ENCODE measurements around the gene SH3RF2.

The SH3RF2 gene

DNA sequence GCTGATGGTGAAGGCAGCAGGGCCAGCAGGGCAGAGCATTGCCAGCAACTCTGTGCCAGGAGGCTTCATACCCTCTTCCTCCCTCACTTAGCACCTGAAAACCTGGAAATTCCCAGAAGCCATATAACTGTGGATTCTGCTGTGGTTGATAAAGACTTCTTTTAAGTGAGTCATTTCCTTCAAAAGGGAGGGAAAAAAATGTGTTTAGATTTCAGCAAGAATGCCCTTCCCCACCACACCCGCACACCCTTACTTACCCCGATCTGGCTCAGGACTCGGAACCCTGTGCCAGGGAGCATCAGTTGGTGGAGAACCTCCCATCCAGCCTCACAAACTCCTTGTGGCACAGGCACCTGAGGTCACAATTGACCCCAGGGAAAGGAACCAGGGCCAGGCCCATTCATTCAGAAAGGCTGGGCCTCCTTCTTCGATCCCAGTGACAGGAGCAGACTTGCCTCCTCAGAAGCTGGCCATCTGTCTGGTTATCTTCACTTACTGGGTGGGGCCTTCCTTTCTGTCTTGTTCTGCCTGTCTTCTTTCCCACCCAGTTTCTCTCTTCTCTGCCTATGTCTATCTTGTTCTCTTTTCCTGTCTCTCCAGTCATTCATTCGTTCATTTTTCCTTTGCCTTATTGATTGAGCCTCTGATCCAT lies 106.4 kb downstream of the SH3RF2 start:
- peak; percentile 65 for DNase-seq (ENCODE audit: low spot score)

DNA sequence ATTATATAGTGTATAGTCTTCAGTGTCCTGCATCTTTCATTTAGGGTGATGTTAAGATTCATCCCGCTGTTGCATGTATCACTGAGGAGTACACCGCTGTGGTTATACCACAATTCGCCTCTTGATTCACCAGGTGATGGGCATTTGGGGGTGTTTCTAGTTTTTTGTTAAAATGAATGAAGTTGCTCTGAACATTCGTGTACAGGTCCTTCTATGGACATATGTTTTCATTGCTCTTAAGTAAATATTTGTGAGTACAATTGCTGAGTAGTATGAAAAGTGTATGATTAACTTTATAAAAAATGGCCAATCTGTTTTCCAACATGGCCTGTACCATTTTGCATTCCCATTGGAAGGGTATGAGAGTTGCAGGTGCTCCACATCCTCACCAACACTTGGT lies 107.3 kb downstream of the SH3RF2 start:
- no peak for DNase-seq (ENCODE audit: low spot score)

DNA sequence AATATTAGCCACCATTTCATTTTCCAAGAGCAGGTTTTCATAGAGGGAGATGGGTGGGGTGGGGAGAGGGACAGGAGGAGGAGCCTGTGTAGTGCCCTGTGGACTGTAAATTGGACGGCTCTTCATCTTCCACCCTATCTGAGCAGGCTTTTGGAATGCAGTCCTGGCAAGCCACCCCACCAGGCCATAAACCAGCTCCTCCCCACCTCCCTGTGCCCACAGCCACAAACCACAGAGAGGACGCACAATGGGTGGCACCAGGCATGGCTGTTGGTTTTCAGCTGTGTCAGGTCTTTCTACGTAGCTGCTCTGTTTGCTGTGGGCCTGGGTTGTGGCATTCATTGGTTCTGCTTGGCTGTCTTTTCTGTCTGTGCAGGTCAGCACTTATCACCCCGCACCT lies 111.0 kb downstream of the SH3RF2 start:
- DNase-seq (ENCODE audit: low spot score), result peak; percentile 18

DNA sequence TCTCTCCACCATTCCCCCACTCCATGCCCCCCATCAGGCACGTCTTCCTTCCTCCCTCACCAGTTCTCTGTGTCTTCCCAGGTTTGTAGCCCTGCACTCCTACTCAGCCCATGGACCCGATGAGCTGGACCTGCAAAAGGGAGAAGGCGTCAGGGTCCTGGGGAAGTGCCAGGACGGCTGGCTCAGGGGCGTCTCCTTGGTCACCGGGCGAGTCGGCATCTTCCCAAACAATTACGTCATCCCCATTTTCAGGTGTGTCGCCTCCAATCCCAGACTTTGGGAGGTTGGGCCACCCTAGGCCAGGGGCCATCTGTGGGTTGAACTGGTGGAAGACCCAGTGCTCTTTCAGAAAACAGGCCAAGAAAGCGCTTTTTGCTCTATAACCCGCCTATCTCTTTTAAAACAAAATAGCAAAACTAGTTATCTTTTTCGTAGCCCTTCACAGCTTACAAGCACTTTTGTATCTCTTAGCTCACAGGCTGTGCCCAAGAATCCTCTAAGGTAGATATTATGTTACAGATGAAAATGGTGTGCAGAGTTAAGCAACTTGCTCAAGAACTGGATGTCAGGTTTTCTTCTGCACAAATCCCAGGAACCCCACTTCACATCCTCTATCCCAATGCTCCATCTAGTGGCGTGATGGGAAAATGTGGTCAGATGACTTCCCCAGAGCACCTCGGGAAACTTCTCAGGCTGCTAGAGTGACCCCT lies 112.8 kb downstream of the SH3RF2 start:
- DNase-seq (ENCODE audit: low spot score), result peak; percentile 88

DNA sequence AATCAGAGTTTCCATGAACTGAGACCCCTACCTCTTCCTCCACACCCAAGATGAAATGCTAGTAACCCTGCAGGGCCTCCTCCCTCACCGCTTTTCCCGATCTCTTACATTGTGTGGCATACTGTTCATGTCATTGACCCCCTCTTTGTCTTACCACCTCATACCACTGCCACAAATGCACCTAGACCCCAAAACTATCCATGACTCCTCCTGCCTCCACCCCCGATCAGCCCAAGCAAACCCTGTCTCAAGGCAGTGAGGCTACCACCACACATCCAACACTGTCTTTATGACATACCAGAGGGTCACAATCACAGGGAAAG lies 113.3 kb downstream of the SH3RF2 start:
- DNase-seq (ENCODE audit: low spot score), result no peak

DNA sequence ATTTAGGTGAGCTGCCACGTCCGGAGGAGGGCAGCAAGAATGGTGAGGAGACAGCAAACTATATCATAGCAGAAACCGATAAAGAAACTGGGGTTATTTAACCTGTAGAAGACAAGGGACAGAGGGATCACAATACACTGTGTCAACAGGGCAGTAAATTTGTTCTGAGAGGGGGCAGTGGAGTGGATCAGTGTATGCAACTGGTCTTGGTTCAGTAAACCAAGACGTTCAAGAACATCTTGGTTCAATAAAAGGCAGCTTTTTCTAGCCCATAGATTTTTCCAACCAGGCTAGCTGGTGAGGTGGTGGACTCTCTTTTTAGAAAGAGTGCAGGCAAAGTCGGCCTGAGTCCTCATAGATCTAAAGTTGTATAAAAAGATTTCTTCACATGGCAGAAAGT lies 113.7 kb downstream of the SH3RF2 start:
- no peak for DNase-seq (ENCODE audit: low spot score)

DNA sequence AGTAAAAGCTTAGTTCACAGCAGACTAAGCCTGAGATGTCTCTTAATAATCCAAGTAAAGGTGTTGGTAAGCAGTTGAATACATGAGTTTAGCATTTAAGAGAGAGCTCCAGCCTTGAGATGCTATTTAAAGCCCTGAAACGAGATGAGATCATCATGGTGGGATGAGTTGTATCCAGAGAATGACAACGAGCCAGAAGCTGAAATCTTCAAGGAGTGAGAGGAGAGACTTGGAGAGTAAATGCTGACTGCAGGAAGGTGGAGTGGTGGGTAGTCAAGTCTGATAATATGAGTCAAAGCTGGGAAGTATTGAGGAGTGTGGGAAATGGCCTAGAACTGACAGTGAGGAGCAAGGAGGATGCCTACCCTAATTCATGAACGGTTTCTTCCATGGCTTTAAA lies 115.3 kb downstream of the SH3RF2 start:
- peak; percentile 43 for DNase-seq (ENCODE audit: low spot score)

DNA sequence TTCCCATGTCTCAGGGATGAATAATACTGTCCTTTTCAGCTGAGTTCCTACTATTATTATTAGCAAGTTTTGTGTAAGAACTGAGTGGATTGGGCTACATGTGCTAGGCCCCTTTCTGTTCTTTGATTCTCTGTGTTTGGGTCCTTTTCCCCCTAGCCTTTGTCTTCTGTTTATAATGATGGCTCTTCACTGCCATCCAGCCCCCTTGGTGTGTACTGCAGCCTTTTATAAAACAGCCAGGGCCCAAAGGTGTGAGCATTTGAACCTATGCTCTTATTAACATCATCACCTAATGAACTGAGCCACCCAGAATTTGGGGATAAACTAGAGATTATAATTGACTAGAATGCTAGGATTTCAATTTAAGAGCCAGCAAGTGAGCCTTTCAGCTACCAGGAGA lies 116.4 kb downstream of the SH3RF2 start:
- no peak for DNase-seq (ENCODE audit: low spot score)

DNA sequence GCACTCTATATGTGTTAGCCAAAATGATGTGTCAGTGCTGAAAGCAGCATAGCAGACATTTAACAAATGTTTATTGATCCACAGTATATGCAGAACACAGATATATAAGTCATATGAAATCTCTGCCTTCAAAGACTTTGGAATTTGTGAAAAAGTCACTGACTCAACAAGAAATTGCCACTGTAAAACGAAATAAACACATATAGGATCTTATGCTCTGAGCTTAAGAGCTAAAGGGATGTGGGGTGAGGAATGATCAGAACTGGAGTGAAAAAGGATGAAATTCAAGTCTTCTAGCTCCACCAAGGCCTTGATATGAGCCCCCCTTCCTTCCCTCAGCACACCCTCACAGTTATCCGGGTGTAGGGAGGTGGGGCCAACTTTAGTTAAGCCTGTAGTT lies 119.1 kb downstream of the SH3RF2 start:
- DNase-seq (ENCODE audit: low spot score), result no peak

DNA sequence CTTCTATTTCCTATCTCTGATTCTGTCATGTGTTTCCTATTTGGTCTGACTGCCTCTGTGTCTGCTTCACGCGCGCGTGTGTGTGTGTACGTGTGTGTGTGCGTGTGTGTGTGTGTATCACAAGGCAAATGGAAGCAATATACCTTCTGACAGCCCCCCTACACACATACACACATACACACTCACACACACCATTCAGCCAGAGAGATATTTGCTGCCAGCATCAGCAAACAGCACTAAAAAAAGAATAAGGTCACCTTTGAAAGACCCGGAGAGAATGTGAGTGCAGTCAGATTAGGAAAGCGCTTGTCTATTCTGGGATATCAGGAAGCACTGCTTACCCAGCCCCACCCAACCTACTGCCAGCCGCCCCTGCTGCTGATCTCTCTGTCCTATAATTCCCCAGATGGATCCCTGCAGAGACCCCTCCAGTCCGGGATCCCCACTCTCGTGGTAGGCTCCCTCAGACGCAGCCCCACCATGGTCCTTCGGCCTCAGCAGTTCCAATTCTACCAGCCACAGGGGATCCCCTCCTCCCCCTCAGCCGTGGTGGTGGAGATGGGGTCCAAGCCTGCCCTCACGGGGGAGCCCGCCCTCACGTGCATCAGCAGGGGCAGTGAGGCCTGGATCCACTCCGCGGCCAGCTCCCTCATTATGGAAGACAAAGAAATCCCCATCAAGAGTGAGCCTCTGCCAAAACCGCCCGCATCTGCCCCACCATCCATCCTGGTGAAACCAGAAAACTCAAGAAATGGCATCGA lies 123.3 kb downstream of the SH3RF2 start:
- DNase-seq (ENCODE audit: low spot score), result no peak

DNA sequence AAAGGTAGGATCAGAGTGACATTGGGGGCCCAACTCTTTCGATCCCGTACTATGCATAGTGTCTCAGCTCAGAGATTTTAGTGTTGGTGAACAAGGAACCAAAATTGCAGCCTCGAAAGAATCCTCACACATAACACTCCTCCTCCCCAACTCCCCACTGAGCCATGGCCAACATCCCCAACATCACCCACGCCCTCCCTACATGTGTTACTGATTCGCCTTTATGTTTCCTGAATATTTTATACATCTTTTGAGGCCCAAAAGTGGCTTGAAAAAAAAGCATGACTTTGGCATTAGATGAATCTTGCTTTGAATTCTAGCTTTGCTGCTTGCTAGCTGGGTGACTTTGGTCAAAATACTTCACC lies 123.8 kb downstream of the SH3RF2 start:
- no peak for DNase-seq (ENCODE audit: low spot score)

DNA sequence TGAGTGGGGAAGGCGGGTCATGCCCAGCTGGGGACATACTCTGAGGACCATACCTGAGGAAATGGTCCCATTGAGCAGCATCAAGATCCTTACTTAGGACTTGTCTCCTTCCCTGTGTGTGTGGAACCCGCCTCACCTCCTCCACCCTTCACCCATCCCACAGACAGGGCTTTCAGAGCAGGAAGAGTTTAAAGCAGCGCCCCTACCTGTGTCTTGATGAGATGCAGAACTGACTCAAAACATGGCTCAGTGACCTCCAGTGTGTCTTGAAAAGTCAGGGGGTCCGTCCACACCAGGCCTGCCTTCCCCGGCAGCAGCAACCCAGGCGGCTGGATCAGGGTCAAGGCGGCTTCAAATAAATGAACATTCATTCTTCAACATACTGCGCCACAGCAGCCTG lies 130.6 kb downstream of the SH3RF2 start:
- DNase-seq (ENCODE audit: low spot score), result no peak

DNA sequence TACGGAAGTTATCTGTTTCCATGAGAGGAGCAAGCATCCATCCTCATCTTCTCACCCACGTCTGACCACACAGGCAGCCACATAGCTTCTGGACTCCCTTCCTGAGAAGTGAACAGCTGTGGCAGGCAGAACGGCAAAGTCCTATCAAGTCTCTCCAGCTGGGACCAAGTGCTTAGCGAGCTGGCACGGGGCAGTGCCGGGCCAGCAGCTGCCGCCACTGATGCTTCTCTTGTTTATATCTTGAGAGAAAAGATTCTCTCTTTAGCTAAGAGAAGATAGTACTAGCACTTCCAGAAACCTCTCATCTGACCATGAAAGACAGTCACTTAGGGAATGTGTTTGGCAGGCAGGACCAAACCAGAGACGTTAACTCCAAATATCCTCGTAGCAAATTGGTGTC lies 131.8 kb downstream of the SH3RF2 start:
- no peak for DNase-seq (ENCODE audit: low spot score)

DNA sequence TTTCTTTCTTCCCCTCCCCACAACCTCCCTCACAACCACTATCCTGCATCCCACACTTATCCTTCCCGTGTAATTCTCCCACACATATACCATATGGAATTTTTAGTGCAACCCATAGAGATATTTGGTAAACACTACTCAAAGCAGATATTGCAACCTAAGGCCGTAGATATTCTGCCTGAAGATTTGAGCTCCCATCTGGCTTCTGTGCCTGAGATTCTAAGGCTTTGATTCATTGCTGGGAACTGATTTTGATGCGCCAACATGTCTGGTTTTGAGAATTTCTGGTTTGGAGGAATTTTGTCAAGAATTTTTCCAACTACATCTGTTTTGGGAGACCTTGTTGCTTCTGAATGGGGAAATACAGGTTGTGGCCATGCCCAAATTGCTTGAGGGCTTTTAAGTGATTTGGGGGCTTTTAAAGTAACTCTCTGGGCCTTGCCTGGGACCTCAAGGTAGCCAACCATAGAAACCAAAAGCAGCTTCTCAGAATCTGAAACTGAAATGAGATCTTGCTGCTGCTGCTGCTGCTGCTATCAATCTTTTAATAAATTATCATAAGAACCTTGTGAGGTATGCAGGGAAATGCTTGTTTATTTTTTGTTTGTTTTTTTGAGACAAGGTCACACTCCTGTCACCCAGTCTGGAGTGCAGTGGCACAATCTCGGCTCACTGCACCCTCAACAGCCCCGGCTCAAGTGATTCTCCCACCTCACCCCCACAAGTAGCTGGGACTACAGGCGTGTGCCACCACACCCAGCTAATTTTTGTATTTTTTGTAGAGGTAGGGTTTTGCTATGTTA lies 132.8 kb downstream of the SH3RF2 start:
- DNase-seq (ENCODE audit: low spot score), result no peak

DNA sequence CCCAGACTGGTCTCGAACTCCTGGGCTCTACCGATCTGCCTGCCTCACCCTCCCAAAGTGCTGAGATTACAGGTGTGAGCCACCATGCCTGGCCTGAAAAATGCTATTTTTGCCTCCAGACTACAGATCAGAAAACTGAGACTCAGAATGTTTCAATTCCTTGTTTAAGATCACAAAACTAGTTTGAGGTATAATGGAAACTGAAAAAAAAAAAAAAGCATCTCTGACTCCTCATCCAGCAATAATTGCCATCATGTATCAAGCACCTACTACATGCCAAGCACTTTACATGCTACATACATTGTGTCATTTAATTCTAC lies 133.4 kb downstream of the SH3RF2 start:
- no peak for DNase-seq (ENCODE audit: low spot score)

DNA sequence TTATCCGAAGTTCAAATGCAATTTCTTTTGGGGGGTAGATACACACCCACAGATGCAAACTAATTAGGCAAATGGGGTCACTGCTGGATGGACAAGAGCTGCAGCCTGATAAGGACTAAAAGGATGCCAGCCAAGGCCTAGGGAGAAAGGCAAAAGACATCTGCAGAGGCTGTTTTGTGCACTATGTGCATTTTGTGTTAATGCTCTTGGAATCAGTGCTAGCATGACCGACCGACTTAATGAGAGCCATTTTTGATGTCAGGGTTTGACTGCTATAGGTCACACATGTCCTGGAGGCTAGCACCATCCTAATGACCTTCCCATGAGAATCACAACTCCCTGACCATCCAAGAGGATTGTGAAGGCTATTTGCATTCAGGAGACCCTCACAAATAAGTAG lies 134.4 kb downstream of the SH3RF2 start:
- no peak for DNase-seq (ENCODE audit: low spot score)

DNA sequence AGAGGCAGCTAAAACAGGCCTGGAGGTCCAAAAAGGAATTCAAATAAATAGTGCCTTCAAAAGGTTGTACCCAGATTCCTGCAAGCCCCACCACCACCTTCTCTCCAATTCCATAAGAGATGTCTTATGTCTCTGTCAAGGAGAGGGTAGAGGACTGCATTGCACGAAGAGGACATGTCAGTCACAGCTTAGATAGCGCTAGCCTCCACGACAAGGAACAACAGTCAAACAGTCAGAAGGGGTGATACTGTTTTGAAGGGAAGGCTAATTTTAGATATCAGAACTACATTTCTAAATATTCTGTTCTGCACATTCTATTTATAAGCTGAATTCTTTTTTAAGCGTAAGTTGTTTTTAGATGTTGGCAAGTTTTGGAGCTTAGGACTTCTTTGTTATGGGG lies 134.8 kb downstream of the SH3RF2 start:
- no peak for DNase-seq (ENCODE audit: low spot score)

DNA sequence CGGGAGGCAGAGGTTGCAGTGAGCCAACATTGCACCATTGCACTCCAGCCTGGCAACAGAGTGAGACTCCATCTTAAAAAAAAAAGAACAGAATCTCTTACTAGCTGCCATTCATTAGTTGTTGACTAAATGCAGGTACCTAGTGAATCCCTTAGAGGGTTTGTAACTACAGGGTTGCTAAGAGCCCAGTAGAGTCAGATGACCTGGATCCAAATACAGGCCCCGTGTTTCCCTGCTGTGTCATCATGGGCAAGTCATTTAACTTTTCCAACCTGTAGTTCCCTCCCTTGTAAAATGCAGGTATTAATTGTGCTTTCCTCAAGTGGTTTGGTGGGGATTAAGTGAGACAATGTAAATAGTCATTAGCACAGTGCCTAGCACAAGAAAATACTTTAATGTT lies 136.2 kb downstream of the SH3RF2 start:
- no peak for DNase-seq (ENCODE audit: low spot score)

DNA sequence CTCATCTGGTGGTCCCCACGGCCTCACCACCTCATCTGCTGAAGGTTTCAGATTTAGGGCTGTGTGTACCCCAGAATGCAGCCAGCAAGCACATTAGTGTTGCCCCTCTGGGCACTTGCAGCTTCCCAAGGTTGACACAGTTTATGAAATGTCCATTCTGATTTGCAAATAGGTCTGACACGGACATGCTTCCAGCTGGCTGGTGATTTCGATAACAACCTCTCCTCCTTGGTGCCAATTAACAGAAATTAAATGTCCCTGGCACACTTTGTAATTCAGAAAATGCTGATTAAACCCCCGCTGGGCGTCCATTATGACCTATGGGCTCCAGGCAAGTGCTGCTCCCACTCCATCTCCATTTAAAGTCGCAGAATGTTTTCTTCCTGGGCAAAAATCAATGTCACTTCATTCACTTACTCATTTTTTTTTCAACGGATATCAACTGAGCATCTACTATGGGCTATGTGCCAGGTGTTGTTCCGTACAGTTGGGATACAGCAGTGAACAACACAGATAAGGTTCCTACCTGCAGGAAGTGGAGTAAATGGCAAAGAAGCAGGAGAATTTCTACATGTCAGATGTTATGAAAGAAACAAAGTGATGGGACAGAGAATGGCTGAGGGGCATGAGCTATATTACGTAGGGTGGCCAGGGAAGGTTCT lies 137.0 kb downstream of the SH3RF2 start:
- no peak for DNase-seq (ENCODE audit: low spot score)

DNA sequence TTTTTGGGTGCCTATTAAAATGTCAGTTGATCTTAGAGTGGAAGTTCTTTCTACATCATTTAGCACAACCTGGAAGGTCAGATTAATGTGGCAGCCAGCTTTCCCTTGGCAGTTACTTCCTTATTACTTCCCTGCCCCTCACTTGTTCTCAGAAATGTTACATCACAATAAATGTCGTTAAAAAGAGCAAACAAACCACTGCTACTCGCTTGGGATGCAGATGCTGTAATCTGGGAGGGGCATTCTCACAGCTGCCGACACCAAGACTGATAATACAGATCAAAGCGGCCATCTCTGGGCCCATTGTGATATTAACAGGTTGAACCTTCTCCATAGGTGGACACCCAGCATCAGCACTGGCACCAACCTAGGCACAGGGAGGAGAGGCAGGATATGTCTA lies 139.7 kb downstream of the SH3RF2 start:
- no peak for DNase-seq (ENCODE audit: low spot score)

DNA sequence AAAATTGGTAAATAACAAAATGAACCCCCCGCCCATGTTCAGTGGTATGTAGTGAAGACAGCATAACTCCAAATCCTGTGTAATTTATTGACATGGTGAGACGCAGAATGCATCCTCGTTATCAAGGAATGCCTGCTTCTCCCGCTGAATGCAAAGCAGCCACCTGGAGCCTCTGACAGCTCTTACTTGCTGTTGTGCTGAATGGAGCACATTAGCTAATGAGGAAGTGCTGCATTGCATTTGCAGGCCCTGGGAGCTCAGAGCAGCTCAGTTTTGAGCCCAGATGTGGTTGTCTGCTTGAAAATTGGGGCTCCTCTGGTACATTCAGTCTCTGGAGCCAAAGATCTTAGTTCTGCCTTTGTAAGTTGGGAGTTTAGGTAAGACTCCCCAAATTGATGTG lies 140.1 kb downstream of the SH3RF2 start:
- no peak for DNase-seq (ENCODE audit: low spot score)

DNA sequence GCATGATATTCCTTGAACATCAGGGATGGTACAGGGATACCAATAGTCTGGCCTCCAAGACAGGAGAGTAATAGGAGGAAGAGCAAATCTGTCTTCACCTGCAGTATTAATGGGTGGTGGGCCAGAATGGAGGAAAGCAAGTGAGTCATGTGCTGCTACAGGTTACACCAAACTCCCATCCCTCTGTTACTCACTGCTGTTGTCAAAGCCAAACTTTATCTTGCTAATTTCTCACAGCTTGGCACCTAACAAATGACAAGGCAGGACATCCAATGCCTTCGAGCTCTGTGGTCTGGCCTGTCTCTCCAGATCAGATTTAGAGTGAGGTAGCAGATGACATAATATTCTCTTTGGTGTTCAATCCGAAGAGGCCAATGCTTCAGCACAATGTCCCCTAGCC lies 142.2 kb downstream of the SH3RF2 start:
- DNase-seq (ENCODE audit: low spot score), result no peak
